ENCODE measurements around the gene SSBP2.
"Not testable (repeated sequence)": the region's sequence is repeated elsewhere in the genome, so short reads cannot be mapped to it uniquely, and the experiment has no call there.

Gene SSBP2

DNA sequence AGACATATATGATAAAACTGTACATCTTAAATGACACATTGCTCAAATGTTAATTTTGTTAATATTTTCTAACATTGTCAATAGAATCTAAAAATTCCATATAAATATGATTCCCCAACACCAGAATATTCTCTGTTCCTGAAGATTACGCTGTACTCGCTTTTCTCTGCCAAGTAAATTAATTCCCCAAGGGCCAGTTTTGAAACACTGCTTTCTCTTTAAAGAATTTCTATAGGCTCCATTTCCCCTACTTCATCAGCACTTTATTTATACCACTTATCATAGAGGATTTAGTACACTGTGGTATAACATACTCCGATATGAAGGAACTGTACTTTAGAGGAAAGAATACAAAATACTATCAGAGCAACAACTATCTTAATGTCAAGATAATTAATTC lies 255.6 kb downstream of the SSBP2 start:
- DNase-seq (ENCODE audit: low read depth), result no peak
- H3K4me3 ChIP-seq (ENCODE audit: low read length), result no peak overlapping the region
- TF ChIP-seq, protein P1, sequence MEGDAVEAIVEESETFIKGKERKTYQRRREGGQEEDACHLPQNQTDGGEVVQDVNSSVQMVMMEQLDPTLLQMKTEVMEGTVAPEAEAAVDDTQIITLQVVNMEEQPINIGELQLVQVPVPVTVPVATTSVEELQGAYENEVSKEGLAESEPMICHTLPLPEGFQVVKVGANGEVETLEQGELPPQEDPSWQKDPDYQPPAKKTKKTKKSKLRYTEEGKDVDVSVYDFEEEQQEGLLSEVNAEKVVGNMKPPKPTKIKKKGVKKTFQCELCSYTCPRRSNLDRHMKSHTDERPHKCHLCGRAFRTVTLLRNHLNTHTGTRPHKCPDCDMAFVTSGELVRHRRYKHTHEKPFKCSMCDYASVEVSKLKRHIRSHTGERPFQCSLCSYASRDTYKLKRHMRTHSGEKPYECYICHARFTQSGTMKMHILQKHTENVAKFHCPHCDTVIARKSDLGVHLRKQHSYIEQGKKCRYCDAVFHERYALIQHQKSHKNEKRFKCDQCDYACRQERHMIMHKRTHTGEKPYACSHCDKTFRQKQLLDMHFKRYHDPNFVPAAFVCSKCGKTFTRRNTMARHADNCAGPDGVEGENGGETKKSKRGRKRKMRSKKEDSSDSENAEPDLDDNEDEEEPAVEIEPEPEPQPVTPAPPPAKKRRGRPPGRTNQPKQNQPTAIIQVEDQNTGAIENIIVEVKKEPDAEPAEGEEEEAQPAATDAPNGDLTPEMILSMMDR (IDR thresholded peaks at IDR 0.05; ENCODE audit: insufficient read depth, low read depth, low read length, missing control alignments), result no peak

- TF ChIP-seq, protein P1 (IDR thresholded peaks at IDR 0.05; ENCODE audit: insufficient read depth, low read depth, low read length, missing control alignments), result no peak
- no peak overlapping the region for H3K4me3 ChIP-seq (ENCODE audit: low read length)
- no peak for DNase-seq (ENCODE audit: low read depth)
Observed at GRCh38 chr5:81488862-81489261, 262.0 kb downstream of the SSBP2 start.

- TF ChIP-seq, protein P1 (IDR thresholded peaks at IDR 0.05; ENCODE audit: insufficient read depth, low read depth, low read length, missing control alignments), result no peak
- no peak for DNase-seq (ENCODE audit: low read depth)
- H3K4me3 ChIP-seq (ENCODE audit: low read length), result no peak overlapping the region
Observed at GRCh38 chr5:81486711-81487110, 264.2 kb downstream of the SSBP2 start.

GRCh38 chr5:81482595-81482994 lies 268.3 kb downstream of the SSBP2 start:
- H3K4me3 ChIP-seq (ENCODE audit: low read length), result no peak overlapping the region
- TF ChIP-seq, protein P1 (IDR thresholded peaks at IDR 0.05; ENCODE audit: insufficient read depth, low read depth, low read length, missing control alignments), result no peak
- DNase-seq (ENCODE audit: low read depth), result no peak

DNA sequence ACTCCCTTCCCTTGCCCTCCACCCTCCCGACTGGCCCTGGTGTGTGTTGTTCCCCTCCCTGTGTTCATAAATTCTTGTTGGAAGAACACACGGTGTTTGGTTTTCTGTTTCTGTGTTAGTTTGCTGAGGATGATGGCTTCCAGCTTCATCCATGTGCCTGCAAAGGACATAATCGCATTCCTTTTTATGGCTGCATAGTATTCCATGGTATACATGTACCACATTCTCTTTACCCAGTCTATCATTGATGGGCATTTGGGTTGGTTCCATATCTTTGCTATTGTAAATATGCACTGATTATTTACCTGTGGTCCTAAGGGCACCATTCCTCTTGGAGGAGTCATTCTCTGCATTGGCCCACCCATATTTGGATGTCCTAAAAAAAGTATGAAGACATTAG lies 277.5 kb downstream of the SSBP2 start:
- H3K4me3 ChIP-seq (ENCODE audit: low read length); DNase-seq (ENCODE audit: low read depth): not testable (repeated sequence)

- H3K4me3 ChIP-seq (ENCODE audit: low read length), result no peak overlapping the region
- TF ChIP-seq, protein P1 (IDR thresholded peaks at IDR 0.05; ENCODE audit: insufficient read depth, low read depth, low read length, missing control alignments), result no peak
- no peak for DNase-seq (ENCODE audit: low read depth)
Observed at GRCh38 chr5:81469676-81470075, 281.2 kb downstream of the SSBP2 start.

- TF ChIP-seq, protein P1 (IDR thresholded peaks at IDR 0.05; ENCODE audit: insufficient read depth, low read depth, low read length, missing control alignments), result no peak
- no peak overlapping the region for H3K4me3 ChIP-seq (ENCODE audit: low read length)
- peak; percentile 79 for DNase-seq (ENCODE audit: low read depth)
Observed at GRCh38 chr5:81450940-81451339, 300.0 kb downstream of the SSBP2 start.

DNA sequence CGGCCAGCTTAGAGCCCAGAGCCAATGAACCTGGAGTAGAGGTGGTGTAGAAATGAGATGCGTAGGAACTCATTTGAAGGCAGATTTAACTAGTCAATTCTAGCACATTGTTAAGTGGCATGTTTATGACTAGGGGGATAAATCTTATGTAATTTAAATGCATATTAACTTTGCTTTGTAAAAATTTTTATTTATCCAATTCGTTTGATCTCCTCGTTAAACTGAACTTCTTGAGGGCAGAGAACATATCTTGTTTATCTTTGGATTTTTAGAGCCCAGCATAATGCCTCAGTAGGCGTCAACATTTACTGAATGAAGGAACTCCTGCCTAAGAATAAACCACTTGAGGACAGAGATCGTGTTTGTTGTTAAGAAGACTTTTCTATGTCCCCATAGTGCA lies 315.9 kb downstream of the SSBP2 start:
- TF ChIP-seq, protein P1 (IDR thresholded peaks at IDR 0.05; ENCODE audit: insufficient read depth, low read depth, low read length, missing control alignments), result no peak
- DNase-seq (ENCODE audit: low read depth), result no peak
- H3K4me3 ChIP-seq (ENCODE audit: low read length), result no peak overlapping the region

Data from epithelial cell of esophagus (primary cell).